ENCODE measurements around the gene POLR1E.

DNA sequence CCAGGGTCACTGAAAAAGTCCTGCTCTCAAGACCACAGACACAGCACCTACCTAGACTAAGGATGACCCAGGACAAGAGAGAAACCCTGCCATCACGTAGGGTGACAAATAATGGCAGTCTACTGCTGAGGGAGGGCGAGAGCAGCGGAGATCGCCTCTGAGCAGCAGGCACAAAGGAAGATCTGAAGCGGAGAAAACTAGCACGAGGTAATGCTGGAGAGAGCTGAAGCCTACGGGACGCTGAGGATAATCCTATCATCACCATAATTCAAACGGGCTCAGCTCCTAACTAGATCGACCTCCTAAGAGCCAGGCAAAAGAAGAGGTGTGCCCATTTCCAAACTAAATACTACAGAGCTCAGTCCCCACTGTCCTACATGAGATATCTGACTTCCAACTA is 49.2 kb downstream of the POLR1E start:
- TF ChIP-seq, protein P1, sequence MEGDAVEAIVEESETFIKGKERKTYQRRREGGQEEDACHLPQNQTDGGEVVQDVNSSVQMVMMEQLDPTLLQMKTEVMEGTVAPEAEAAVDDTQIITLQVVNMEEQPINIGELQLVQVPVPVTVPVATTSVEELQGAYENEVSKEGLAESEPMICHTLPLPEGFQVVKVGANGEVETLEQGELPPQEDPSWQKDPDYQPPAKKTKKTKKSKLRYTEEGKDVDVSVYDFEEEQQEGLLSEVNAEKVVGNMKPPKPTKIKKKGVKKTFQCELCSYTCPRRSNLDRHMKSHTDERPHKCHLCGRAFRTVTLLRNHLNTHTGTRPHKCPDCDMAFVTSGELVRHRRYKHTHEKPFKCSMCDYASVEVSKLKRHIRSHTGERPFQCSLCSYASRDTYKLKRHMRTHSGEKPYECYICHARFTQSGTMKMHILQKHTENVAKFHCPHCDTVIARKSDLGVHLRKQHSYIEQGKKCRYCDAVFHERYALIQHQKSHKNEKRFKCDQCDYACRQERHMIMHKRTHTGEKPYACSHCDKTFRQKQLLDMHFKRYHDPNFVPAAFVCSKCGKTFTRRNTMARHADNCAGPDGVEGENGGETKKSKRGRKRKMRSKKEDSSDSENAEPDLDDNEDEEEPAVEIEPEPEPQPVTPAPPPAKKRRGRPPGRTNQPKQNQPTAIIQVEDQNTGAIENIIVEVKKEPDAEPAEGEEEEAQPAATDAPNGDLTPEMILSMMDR (IDR thresholded peaks at IDR 0.05): no peak
- TF ChIP-seq POLR2A (IDR thresholded peaks at IDR 0.05): no peak

Measured in Peyer's patch (tissue), 4 donors.